ENCODE measurements around the gene PSMD3.

PSMD3 gene

GRCh38 chr17:40035162-40035559, 54.6 kb downstream of the PSMD3 start:
- DNase-seq (no peak), ATAC-seq (no peak)
- H3K4me3 Mint-ChIP-seq, result no peak overlapping the region

GRCh38 chr17:40038882-40039513, 58.4 kb downstream of the PSMD3 start:
- Mint-ChIP-seq H3K27me3 (no peaks in the 10 kb centered on the region), H3K4me1 (no peaks in the 10 kb centered on the region), H3K4me3 (no peak overlapping the region), H3K27ac (no peak overlapping the region), H3K9me3 (no peaks in the 10 kb centered on the region)
- DNase-seq (no peak), ATAC-seq (no peak)

More at GRCh38 chr17:40035162-40035559, 54.6 kb downstream of the PSMD3 start:
- Mint-ChIP-seq H3K27ac (no peak overlapping the region), H3K27me3 (no peaks in the 10 kb centered on the region), H3K9me3 (no peaks in the 10 kb centered on the region), H3K4me1 (no peaks in the 10 kb centered on the region)

GRCh38 chr17:40041196-40041595, 60.6 kb downstream of the PSMD3 start:
- no peaks in the 10 kb centered on the region for H3K4me1 Mint-ChIP-seq

More at GRCh38 chr17:40041196-40041595, 60.6 kb downstream of the PSMD3 start:
- ATAC-seq (no peak), DNase-seq (no peak)
- no peak overlapping the region for H3K4me3 Mint-ChIP-seq
- peak overlapping the region in 1 of 2 donors; percentile 6 for H3K27ac Mint-ChIP-seq
- H3K9me3 Mint-ChIP-seq, result no peaks in the 10 kb centered on the region
- no peaks in the 10 kb centered on the region for H3K27me3 Mint-ChIP-seq

Data from stimulated activated naive CD8-positive, alpha-beta T cell treated with anti-CD3 and anti-CD28 coated beads, Interleukin-15, amount 100 ng/mL, for 72 hours (primary cell).